IMR-90 (cell line): Measurements from ENCODE around the gene ANKRD40. TPM values are rescaled to one million over a fixed set of nuclear protein-coding genes. Genes with fewer than 3 reads are reported as not detected.

ENCODE experiments used
- ATAC-seq: fragments of 200-7000 bp; cut with Tn5 transposase; 2 replicates; pipeline ENCODE4 v1.9.1; 2020; ENCODE audit warnings: low read depth, mild to moderate bottlenecking, moderate library complexity
- BruUV-seq: library from RNA; stranded (reverse); fragments of 400-500 nt; replicated peaks from 2 replicates; lab custom pipeline; 2021; lab: Mats Ljungman, UMichigan
- CTCF ChIA-PET: fragments of 300-600 bp; formaldehyde crosslinking; extraction: SDS; loops from one replicate; lab custom pipeline; 2021; ENCODE audit warnings: antibody characterized with exemption; lab: Yijun Ruan, JAX
- POLR2A ChIA-PET: fragments of 300-600 bp; sonication (Branson Sonifier 250); formaldehyde crosslinking; loops from one replicate; lab custom pipeline; 2022; ENCODE audit warnings: antibody characterized with exemption; ENCODE audit not compliant: unreplicated experiment; lab: Charles Lee
- DNase-seq: peaks from one replicate; pipeline ENCODE4 v3.0.0; 2013
- H2AFZ ChIP-seq: replicated peaks from 2 replicates; pipeline ENCODE3; 2013; ENCODE audit warnings: low read length, mild to moderate bottlenecking; ENCODE audit not compliant: poor library complexity
- H2AK5ac ChIP-seq: 2 replicates; pipeline ENCODE4 v1.6.1; 2013; ENCODE audit warnings: low read depth, low read length, inconsistent platforms
- H2AK9ac ChIP-seq: replicated peaks from 2 replicates; pipeline ENCODE3; 2013; ENCODE audit warnings: mild to moderate bottlenecking, low read depth, low read length, moderate library complexity; ENCODE audit not compliant: poor library complexity
- H2BK120ac ChIP-seq: 2 replicates; pipeline ENCODE4 v1.6.1; 2013; ENCODE audit warnings: low read depth, low read length, inconsistent platforms
- H2BK15ac ChIP-seq: 3 replicates; pipeline ENCODE4 v1.6.1; 2013; ENCODE audit warnings: low read depth, low read length, inconsistent platforms
- H2BK20ac ChIP-seq: 2 replicates; pipeline ENCODE4 v1.6.1; 2013; ENCODE audit warnings: low read depth, mild to moderate bottlenecking, inconsistent platforms, low read length, moderate library complexity
- H2BK5ac ChIP-seq: 2 replicates; pipeline ENCODE4 v1.6.1; 2013; ENCODE audit warnings: mild to moderate bottlenecking, low read depth, low read length, inconsistent platforms; ENCODE audit not compliant: poor library complexity, severe bottlenecking
- H3K14ac ChIP-seq: replicated peaks from 2 replicates; pipeline ENCODE4 v1.6.1; 2013; ENCODE audit warnings: low read depth, low read length, inconsistent platforms
- H3K18ac ChIP-seq: 2 replicates; pipeline ENCODE4 v1.6.1; 2013; ENCODE audit warnings: low read depth, low read length, control low read depth
- H3K23ac ChIP-seq: 2 replicates; pipeline ENCODE4 v1.6.1; 2013; ENCODE audit warnings: low read depth, low read length, inconsistent platforms
- H3K27ac ChIP-seq: 2 replicates; pipeline ENCODE4 v1.5.1; 2013; ENCODE audit warnings: mild to moderate bottlenecking, control low read depth, low read length; ENCODE audit not compliant: insufficient read depth
- H3K27me3 ChIP-seq: 2 replicates; pipeline ENCODE4 v1.6.1; 2013; ENCODE audit warnings: low read length; ENCODE audit not compliant: control insufficient read depth, insufficient read depth
- H3K36me3 ChIP-seq: 2 replicates; pipeline ENCODE4 v1.6.1; 2013; ENCODE audit warnings: low read length, mixed read lengths; ENCODE audit not compliant: control insufficient read depth, insufficient read depth
- H3K4ac ChIP-seq: 2 replicates; pipeline ENCODE4 v1.6.1; 2013; ENCODE audit warnings: low read depth, low read length, inconsistent platforms
- H3K4me1 ChIP-seq: 2 replicates; pipeline ENCODE4 v1.6.1; 2013; ENCODE audit warnings: low read length, mixed read lengths; ENCODE audit not compliant: control insufficient read depth, insufficient read depth
- H3K4me2 ChIP-seq: 2 replicates; pipeline ENCODE4 v1.6.1; 2013; ENCODE audit warnings: low read depth, mild to moderate bottlenecking, control low read depth, low read length, moderate library complexity
- H3K4me3 ChIP-seq: 2 replicates; pipeline ENCODE4 v1.5.1; 2013; ENCODE audit warnings: low read depth, mild to moderate bottlenecking, control low read depth, low read length, moderate library complexity; ENCODE audit not compliant: insufficient read depth
- H3K56ac ChIP-seq: 2 replicates; pipeline ENCODE4 v1.6.1; 2013; ENCODE audit warnings: low read length, inconsistent platforms; ENCODE audit not compliant: insufficient read depth; ENCODE audit errors: extremely low read depth
- H3K79me1 ChIP-seq, 2 experiments: 2 replicates each; pipeline ENCODE4 v1.6.1; 2013; ENCODE audit warnings: low read length in 2 of 2, inconsistent platforms in 1 of 2, low read depth in 1 of 2
- H3K9ac ChIP-seq: 2 replicates; pipeline ENCODE4 v1.6.1; 2013; ENCODE audit warnings: low read depth, low read length, control low read depth
- H3K9me1 ChIP-seq: 2 replicates; pipeline ENCODE4 v1.6.1; 2013; ENCODE audit warnings: low read length, inconsistent platforms; ENCODE audit not compliant: insufficient read depth
- H3K9me3 ChIP-seq: 2 replicates; pipeline ENCODE4 v1.6.1; 2013; ENCODE audit warnings: low read length; ENCODE audit not compliant: control insufficient read depth, insufficient read depth
- H4K20me1 ChIP-seq: 2 replicates; pipeline ENCODE4 v1.6.1; 2013; ENCODE audit warnings: low read length, inconsistent platforms; ENCODE audit not compliant: insufficient read depth
- H4K5ac ChIP-seq: 2 replicates; pipeline ENCODE4 v1.6.1; 2013; ENCODE audit warnings: mild to moderate bottlenecking, low read depth, low read length, control low read depth
- H4K8ac ChIP-seq, 2 experiments: 2 replicates each; pipeline ENCODE4 v1.6.1; 2013; ENCODE audit warnings: low read depth in 2 of 2, low read length in 2 of 2, control low read depth in 1 of 2, inconsistent platforms in 1 of 2
- H4K91ac ChIP-seq: 2 replicates; pipeline ENCODE4 v1.6.1; 2013; ENCODE audit warnings: low read depth, low read length, inconsistent platforms; ENCODE audit not compliant: insufficient read depth
- BHLHE40 ChIP-seq: fragments of 150-350 bp; IDR thresholded peaks from 2 replicates; pipeline ENCODE4 v1.6.1; 2016; ENCODE audit warnings: mild to moderate bottlenecking, low read depth, low read length
- CEBPB ChIP-seq: IDR thresholded peaks from 2 replicates; pipeline ENCODE4 v1.6.1; 2012; ENCODE audit warnings: low read depth, low read length, improper control_type of control experiment
- CHD1 ChIP-seq: IDR thresholded peaks from 2 replicates; pipeline ENCODE4 v1.6.1; 2012; ENCODE audit warnings: low read depth, low read length, improper control_type of control experiment
- FOS ChIP-seq: fragments of 150-350 bp; IDR thresholded peaks from 2 replicates; pipeline ENCODE4 v1.6.1; 2016; ENCODE audit warnings: low read depth, low read length
- MAFK ChIP-seq: IDR thresholded peaks from 2 replicates; pipeline ENCODE4 v1.6.1; 2012; ENCODE audit warnings: low read depth, low read length, improper control_type of control experiment
- MAZ ChIP-seq: IDR thresholded peaks from 2 replicates; pipeline ENCODE4 v1.6.1; 2012; ENCODE audit warnings: low read depth, mild to moderate bottlenecking, low read length, improper control_type of control experiment, moderate library complexity, borderline replicate concordance
- MXI1 ChIP-seq: IDR thresholded peaks from 2 replicates; pipeline ENCODE4 v1.6.1; 2012; ENCODE audit warnings: low read depth, mild to moderate bottlenecking, low read length, moderate library complexity, borderline replicate concordance
- NFE2L2 ChIP-seq: fragments of 150-350 bp; IDR thresholded peaks from 2 replicates; pipeline ENCODE4 v1.6.1; 2016; ENCODE audit warnings: low read depth, mild to moderate bottlenecking, low read length
- POLR2A ChIP-seq: IDR thresholded peaks from 2 replicates; pipeline ENCODE4 v1.6.1; 2012; ENCODE audit warnings: mild to moderate bottlenecking, low read depth, low read length
- RAD21 ChIP-seq: IDR thresholded peaks from 2 replicates; pipeline ENCODE4 v1.6.1; 2012; ENCODE audit warnings: low read length, improper control_type of control experiment
- RCOR1 ChIP-seq: IDR thresholded peaks from 2 replicates; pipeline ENCODE4 v1.6.1; 2012; ENCODE audit warnings: mild to moderate bottlenecking, low read length, improper control_type of control experiment; ENCODE audit not compliant: insufficient replicate concordance
- RFX5 ChIP-seq: IDR thresholded peaks from 2 replicates; pipeline ENCODE4 v1.8.0; 2012; ENCODE audit warnings: low read depth, mild to moderate bottlenecking, low read length, moderate library complexity
- SMC3 ChIP-seq: fragments of 150-350 bp; IDR thresholded peaks from 2 replicates; pipeline ENCODE4 v1.6.1; 2016; ENCODE audit warnings: low read depth, mild to moderate bottlenecking, antibody characterized with exemption, low read length, moderate library complexity
- WGBS, 2 experiments: methylation state at CpG; one replicate each; pipeline versions ENCODE4 v1.1.5 to v1.1.7; 2013; ENCODE audit warnings: missing lambda C conversion rate in 2 of 2; ENCODE audit not compliant: insufficient read length in 1 of 2; ENCODE audit errors: extremely low coverage in 2 of 2; 5-methylcytosine and 5-hydroxymethylcytosine counted together
- dilution Hi-C: fragments of 300-500 bp; cut with HindIII; formaldehyde crosslinking; loops from one replicate; pipeline ENCODE4 v1.14.3; 2018; ENCODE audit warnings: low sequenced_read_pairs; ENCODE audit not compliant: unreplicated experiment
- in situ Hi-C: fragments of 300-500 bp; cut with MboI; formaldehyde crosslinking; loops from 3 replicates; pipeline ENCODE4 v1.14.3; 2019; ENCODE audit warnings: low sequenced_read_pairs, inconsistent platforms, mixed read lengths
- intact Hi-C: fragments of 100-400 bp; cut with micrococcal nuclease; formaldehyde crosslinking; loops from 2 replicates; pipeline ENCODE4 v1.10.0; 2022
- polyA plus RNA-seq, 3 experiments: library from polyadenylated mRNA; depleted of rRNA; stranded (reverse); fragments of >200 nt; gene quantifications; 2 replicates each; pipeline ENCODE4 v1.2.3, GENCODE V29; 2012; ENCODE audit warnings: low replicate concordance in 1 of 3
- total RNA-seq: library from RNA; depleted of rRNA; stranded (reverse); fragments of >200 nt; gene quantifications from 2 replicates; pipeline ENCODE4 v1.2.3, GENCODE V29; 2012
- TF ChIP-seq, protein P1 (sequence below): conservative IDR thresholded peaks from 2 replicates; pipeline ENCODE4 v1.5.1; 2012; ENCODE audit warnings: mild to moderate bottlenecking, low read depth, low read length, improper control_type of control experiment
- TF ChIP-seq, protein P2 (sequence below): fragments of 150-350 bp; IDR thresholded peaks from 2 replicates; pipeline ENCODE4 v1.6.1; 2016; ENCODE audit warnings: low read depth, mild to moderate bottlenecking, low read length, moderate library complexity, borderline replicate concordance
- TF ChIP-seq, protein P3 (sequence below): fragments of 150-350 bp; IDR thresholded peaks from 2 replicates; pipeline ENCODE4 v1.6.1; 2017; ENCODE audit warnings: mild to moderate bottlenecking, antibody characterized with exemption, low read length, low read depth

ANKRD40 gene
- total and polyA plus RNA-seq, 2 of the 4 experiments (the other 2 are of a cell fraction) = 23.4 to 35.8 TPM

- H3K36me3 ChIP-seq = peaks cover 2% of the 10 kb centered on the region; the same call in 1 of the 2 replicates
- H4K91ac ChIP-seq = no peak overlapping the region; the same call in 1 of the 2 replicates
- no peak overlapping the region for H2AFZ ChIP-seq
- 0 out of 2 replicates have a peak overlapping the region, but pooled peaks have one; percentile 57 for H2AK5ac ChIP-seq
- H2AK9ac ChIP-seq = no peak overlapping the region
- in situ Hi-C loops (no loop called here), dilution Hi-C loops (no loop called here), intact Hi-C loops (no loop called here)
- H3K79me1 ChIP-seq = peaks cover 0 to 18% of the 10 kb centered on the region in 2 experiments; a peak in 2 of 4 replicates
- H3K9me3 ChIP-seq = peaks cover 2% of the 10 kb centered on the region; the same call in 1 of the 2 replicates
- H2BK15ac ChIP-seq = no peak overlapping the region
- BruUV-seq = no TSS peak
- no peak overlapping the region for H3K18ac ChIP-seq
- TF ChIP-seq MAFK = no peak
- TF ChIP-seq CEBPB = no peak
- no peak for TF ChIP-seq RAD21
- no peak for TF ChIP-seq CHD1
- TF ChIP-seq, protein P1, sequence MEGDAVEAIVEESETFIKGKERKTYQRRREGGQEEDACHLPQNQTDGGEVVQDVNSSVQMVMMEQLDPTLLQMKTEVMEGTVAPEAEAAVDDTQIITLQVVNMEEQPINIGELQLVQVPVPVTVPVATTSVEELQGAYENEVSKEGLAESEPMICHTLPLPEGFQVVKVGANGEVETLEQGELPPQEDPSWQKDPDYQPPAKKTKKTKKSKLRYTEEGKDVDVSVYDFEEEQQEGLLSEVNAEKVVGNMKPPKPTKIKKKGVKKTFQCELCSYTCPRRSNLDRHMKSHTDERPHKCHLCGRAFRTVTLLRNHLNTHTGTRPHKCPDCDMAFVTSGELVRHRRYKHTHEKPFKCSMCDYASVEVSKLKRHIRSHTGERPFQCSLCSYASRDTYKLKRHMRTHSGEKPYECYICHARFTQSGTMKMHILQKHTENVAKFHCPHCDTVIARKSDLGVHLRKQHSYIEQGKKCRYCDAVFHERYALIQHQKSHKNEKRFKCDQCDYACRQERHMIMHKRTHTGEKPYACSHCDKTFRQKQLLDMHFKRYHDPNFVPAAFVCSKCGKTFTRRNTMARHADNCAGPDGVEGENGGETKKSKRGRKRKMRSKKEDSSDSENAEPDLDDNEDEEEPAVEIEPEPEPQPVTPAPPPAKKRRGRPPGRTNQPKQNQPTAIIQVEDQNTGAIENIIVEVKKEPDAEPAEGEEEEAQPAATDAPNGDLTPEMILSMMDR = no peak
- no peak for TF ChIP-seq BHLHE40
- TF ChIP-seq SMC3 = no peak
- TF ChIP-seq NFE2L2 = no peak
- TF ChIP-seq, protein P2, sequence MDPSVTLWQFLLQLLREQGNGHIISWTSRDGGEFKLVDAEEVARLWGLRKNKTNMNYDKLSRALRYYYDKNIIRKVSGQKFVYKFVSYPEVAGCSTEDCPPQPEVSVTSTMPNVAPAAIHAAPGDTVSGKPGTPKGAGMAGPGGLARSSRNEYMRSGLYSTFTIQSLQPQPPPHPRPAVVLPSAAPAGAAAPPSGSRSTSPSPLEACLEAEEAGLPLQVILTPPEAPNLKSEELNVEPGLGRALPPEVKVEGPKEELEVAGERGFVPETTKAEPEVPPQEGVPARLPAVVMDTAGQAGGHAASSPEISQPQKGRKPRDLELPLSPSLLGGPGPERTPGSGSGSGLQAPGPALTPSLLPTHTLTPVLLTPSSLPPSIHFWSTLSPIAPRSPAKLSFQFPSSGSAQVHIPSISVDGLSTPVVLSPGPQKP = no peak
- no peak for TF ChIP-seq MXI1
- no peak for TF ChIP-seq MAZ
- no peak for TF ChIP-seq RFX5
- TF ChIP-seq FOS = no peak
- TF ChIP-seq RCOR1 = no peak
- TF ChIP-seq, protein P3, sequence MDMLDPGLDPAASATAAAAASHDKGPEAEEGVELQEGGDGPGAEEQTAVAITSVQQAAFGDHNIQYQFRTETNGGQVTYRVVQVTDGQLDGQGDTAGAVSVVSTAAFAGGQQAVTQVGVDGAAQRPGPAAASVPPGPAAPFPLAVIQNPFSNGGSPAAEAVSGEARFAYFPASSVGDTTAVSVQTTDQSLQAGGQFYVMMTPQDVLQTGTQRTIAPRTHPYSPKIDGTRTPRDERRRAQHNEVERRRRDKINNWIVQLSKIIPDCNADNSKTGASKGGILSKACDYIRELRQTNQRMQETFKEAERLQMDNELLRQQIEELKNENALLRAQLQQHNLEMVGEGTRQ = no peak
- no peak for TF ChIP-seq POLR2A
- no peak overlapping the region for H3K56ac ChIP-seq
- no peaks in the 10 kb centered on the region for H3K27me3 ChIP-seq
- H2BK5ac ChIP-seq = no peak overlapping the region
- ATAC-seq (no peak), DNase-seq (no peak)
- no peaks in the 10 kb centered on the region for H4K20me1 ChIP-seq
- no peak overlapping the region for H3K9ac ChIP-seq
- H2BK120ac ChIP-seq = no peak overlapping the region
- H4K8ac ChIP-seq = no peak overlapping the region
- no peak overlapping the region for H3K4me3 ChIP-seq
- H3K9me1 ChIP-seq = peaks cover 34% of the 10 kb centered on the region
- H4K5ac ChIP-seq = no peak overlapping the region
- CTCF ChIA-PET = no interaction called here
- WGBS, 2 experiments = no CpG with 5 or more reads among the region's 7 CpGs
- H3K4me2 ChIP-seq = no peak overlapping the region
- H3K27ac ChIP-seq = no peak overlapping the region
- no peak overlapping the region for H3K23ac ChIP-seq
- no peak overlapping the region for H3K14ac ChIP-seq
- H3K4me1 ChIP-seq = peaks cover 32% of the 10 kb centered on the region
- POLR2A ChIA-PET = no interaction called here
- no peak overlapping the region for H2BK20ac ChIP-seq
- 0 out of 2 replicates have a peak overlapping the region, but pooled peaks have one; percentile 19 for H3K4ac ChIP-seq
Observed at GRCh38 chr17:50657627-50658026, 50.1 kb downstream of the ANKRD40 start.
